Stimulated activated CD4-positive, alpha-beta T cell treated with anti-CD3 and anti-CD28 coated beads, Interleukin-15, amount 100 ng/mL, for 1 hour (primary cell): ENCODE measurements around the gene CLDN10.

Experiments
- DNase-seq, 2 donors: peaks; one replicate each; pipeline ENCODE4 v3.0.0-alpha.2; 2020; ENCODE audit warnings: low read depth in 1 of 2, low spot score in 1 of 2

CLDN10 gene

DNA sequence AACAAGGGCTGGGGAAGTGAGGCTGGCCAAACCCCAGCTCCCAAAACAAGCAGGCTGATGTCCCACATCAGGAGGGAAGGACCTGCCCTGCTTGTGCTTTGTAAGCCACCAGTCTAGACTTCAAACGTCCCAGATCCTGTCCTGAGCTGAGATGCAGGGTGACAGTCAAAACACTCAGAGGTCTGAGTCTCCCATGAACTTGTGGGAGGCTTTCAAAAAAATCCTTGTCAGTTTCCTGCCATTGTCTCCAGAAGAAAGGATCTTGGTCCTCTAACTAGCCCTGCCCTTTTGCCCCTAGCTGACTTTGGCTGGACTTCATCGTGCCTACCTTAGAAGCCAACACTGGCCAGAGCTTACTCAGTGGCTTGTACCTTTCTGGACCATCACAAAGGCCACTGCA is 48.7 kb downstream of the CLDN10 start:
- DNase-seq, result no peak

DNA sequence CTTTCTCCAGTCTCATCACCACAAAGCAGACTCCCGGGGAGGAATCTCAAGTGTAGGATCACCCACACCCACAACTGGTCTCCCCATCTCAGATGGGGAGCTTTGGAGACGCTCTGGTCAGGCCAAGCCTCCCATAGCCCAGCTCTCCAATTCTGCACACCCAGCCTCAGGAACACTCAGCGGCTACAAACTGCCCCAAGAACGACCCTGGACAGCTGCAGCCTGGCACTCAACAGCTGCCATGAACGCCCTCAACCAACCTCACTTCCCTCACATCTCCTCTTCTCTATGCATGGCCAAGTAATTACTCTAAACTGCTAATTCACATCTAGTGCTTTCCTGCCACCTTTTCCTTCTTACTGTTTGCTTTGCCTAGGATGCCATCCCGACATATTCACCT is 49.4 kb downstream of the CLDN10 start:
- no peak for DNase-seq

DNA sequence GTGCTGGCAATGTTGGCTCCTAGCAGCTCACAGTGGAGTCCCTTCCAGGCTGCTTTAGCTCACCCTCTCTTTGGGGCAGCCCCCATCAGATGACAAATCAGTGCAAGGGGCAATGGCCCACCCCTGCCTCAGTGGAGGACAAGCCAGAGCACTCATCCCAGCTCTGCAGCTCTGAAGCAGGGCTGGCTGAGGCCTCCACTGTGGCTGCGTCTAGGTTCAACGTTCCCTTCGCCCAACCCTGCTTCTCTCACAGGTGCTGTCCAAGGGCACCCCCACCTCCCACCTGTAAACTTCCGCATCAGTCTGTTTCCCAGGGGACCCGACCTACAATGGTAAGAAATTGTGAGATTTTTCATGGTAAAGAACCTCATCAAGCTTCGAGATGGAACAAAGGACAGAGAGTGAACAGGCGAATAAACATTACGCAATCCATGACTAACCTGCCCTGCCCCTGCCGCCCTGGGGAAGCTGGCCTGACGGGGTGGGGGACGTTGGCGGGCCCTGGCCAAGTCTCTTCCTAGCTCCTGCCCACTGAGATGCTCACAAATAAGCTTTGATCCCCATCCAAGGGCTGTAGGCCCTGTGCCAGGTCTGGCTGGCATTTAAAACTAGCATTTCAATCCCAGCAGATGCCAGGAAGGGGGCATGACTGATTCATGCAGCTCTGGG is 51.5 kb downstream of the CLDN10 start:
- DNase-seq, result no peak

DNA sequence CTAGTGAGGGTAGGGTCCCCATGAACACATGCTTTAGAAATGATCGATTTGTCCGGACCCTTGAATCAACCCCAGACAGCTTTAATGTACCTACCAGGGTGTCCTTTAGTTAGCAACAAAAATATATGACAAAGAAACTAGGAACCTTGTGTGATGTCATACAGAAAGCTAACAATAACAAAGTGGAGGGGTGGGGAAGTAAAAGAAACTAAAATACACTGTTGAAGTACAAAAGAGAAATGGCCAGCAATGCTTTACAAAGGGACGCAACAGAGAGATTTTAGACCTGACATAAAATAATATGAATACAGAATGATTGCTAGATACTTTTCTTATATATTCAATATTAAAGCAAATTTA is 52.0 kb downstream of the CLDN10 start:
- DNase-seq, result no peak

DNA sequence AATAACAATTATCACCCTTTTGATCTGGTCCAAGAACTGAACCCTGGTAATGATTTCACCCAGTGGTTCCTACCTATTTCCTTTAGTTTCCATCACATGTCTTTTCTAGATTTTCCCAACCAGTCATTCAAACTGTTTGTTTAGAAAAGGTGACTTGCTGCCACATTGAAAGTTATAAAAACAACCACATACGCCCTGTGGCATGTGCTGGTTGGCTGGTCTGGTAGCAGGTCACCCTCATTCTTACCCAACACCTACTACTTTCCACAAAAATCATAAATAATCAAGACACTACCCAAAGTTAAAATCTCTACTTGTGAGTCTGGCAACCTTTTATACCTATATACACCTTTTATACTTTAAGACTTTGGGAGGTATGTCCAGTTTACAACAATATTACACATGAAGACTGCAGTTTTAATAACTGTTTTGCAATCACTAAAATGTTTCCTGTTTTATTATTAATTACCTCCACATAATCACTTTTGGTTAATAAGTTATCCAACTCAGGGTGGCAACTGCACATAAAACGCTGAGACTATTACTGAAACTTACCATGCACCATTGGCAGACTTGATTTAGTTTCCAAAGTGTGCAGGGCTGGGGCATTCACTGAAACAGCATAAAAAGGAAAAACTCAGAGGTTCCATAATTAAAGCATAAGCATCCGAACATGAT is 53.1 kb downstream of the CLDN10 start:
- DNase-seq, result no peak

DNA sequence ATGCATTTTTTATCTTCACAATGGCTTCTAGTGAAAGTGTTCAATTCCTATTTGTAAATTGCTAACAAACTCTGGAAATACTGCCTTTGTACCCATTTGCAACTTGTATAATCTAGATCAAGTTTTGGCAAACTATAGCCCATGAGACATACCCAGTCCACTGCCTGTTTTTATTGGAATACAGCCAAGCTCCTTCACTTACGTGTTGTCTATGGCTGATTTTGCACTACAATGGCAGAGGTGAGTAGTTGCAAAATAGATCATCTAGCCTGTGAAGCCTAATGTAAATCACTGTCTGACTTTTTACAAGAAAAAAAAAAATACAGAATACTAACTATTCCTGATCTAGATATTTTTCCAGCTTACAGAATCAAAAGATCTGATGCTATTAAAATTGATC is 54.8 kb downstream of the CLDN10 start:
- DNase-seq, result no peak

DNA sequence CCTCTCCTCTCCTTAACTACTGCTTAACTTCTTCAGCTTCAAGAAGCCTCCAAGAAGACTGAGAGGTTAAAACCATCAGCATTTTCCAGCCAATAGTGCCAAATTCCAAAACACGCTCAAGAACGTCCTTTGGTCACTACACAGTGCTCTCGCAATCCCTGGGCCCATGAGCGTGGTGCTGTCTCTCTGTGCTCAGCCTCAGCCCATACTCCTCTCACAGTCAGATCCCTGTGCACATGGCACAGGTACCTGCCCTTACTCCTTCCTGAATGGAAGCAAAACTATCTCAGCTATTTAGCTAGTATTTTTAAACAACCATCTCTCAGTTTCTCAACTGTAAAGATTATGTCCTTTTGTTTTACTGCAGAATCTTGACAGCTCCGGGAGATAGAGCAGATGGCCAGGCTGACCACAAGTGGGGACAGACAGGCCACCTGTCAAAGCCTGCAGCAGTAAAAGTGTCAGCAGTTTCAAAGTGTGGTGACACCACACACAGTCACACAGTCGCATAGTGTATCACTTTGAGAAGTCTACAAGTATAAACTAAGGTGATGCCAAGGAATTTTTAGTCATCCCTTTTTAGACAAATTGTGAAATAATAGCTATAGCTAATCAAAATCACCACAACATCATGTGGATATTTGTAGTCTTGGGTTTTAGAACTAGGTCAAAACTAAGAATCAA is 56.3 kb downstream of the CLDN10 start:
- DNase-seq, result no peak

DNA sequence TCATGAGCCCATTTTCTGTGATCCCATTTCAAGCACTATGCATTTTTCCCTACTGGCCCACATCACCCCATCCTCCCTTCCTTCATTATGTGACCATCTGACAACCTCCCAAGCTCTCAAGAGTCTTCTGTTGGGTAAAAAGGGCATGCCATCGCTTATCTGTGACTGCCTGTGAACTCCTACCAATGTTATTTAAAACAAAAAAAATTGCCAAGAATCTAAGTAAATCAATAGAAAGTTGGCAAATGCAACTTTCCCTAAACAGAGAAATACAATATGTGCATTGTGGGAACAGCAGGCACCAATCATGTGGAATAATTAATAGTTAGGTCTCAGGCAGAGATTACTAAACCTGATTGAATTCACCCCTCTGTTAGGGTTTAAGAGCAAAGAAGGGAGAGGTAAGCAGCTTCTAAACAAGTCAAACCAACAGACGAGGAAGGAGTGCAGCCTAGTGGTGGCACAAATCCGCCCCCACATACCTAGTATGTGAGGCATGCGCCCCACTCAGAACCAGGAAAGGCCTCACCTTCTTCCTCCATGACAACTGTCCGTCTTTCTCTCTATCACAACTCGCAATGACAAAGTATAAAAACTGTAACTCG is 62.2 kb downstream of the CLDN10 start:
- no peak for DNase-seq

DNA sequence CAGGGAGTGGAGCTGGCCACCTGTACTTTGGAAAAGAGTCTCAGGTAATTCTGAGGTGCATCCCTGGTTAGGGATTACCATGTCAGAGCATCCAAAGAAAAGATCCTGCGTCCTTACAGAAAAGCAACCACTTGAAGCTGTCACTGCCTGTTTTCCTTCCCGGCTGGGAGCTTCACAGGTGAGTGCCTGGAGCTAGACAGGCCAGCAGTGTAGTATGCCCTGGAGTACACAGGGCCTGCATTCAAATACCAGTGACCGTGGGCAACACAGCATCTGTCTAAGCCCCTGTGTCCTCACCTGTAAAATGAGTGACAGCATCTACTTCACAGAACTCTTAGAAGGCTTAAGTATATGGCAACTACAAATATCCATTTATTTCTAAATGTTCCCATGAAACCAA is 63.0 kb downstream of the CLDN10 start:
- no peak for DNase-seq

DNA sequence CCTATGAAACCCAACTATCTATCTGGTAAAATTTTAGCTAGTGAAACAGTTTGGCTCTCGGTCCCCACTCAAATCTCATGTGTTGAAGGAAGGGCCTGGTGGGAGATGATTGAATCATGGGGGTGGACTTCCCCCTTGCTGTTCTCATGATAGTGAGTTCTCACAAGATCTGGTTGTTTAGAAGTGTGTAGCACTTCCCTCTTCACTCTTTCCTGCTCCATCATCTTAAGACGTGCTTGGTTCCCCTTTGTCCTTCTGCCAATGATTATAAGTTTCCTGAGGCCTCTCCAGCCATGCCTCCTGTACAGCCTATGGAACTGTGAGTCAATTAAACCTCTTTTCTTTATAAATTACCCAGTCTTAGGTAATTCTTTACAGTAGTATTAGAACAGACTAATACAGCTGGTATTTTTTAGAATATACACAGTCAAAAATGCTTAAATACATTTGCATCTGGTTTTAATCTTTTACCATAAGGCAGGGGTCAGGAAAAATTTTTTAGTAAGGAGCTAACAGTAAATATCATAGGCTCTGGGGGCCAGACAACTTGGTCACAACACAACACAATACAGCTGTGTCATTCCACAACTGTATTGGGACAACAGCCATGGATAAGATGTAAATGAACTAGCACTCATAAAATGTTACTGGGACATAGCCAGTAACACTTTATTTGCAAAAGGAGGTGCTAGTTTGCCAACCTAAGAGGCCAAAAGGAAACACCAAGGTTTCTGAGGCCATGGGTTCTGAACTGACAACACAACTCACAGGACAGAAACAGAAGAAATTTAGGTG is 67.7 kb downstream of the CLDN10 start:
- no peak for DNase-seq

DNA sequence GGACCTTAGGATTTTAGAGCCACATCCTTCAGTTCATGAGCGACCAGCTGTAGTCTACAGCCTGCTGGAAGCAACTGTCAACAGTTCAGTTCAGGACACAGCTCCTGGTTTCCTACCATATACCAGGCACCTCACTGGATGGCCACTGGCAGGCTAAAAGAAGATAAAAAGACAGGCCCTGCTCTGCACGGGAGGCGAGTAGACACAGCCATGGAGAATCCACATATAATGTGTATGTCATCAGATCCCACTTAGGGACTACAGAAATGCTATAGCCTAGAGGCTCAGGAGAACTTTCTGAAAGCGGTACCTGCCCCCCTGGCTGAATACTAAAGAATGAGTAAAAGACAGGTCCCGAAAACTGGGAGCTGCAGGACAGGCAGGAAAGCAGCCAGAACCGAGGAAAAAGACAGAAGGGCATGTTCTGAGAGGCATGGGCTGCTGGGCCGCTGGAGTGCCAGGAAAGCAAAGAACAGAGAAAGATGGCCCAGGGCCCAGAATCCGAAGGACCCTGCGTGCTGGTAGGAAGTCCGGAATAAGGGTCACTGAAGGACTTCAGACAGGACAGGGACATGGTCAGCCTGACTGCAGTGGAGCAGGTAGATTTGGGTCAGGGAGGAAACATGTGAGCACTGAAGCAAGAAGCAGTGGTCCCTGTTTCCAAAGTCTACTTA is 68.4 kb downstream of the CLDN10 start:
- no peak for DNase-seq

DNA sequence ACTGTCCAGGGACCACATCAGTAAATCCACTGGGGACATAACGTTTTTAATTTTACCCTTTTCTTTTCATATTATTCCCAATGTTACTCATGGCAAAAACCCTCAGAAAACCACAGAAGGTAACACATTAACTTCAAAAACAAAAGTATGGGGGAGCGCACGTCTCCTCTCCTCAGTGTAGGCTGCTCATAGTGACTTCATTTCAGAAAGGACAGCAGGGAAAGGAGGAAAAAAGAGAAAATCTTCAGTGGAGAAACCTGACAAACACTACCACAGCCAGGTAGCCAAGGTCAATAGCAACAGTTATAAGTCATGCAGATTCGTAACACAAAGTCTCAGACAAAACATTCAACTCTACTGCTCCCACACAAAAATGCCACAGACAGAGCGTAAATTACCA is 70.6 kb downstream of the CLDN10 start:
- no peak for DNase-seq

DNA sequence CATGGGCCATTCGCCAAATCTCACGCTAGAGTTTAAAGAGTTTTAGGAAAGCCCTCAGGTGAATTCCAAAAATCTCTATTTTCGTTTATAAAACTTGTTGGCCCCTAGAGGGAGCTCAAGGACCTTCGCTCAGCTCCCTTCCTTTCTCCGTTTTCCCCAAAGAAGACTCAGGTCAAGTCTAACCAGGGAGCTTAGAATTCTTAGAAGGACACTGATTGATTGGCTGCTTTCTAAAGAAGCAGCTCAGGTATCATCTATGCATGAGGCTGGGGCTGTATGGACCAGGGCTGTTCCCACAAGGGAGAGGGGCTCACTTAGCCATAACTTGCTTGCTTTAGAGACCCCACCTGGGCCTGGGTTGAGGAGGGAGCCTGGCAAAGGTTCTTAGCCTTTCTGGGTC is 71.5 kb downstream of the CLDN10 start:
- DNase-seq, result no peak

DNA sequence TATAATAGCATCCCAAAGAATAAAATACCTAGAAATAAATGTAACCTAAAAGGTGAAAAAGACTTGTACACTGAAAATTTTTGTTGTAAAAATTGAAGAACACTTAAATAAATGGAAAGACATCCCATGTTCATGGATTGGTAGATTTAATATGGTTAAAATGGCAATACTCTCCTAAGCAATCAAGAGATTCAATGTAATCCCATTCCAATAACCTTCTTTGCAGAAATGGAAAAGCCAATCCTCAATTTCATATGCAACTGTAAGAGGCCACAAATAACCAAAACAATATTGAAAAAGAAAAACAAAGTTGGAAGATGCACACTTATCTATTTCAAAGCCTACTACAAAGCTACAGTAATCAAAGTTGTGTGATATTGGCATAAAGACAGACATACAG is 74.2 kb downstream of the CLDN10 start:
- no peak for DNase-seq

DNA sequence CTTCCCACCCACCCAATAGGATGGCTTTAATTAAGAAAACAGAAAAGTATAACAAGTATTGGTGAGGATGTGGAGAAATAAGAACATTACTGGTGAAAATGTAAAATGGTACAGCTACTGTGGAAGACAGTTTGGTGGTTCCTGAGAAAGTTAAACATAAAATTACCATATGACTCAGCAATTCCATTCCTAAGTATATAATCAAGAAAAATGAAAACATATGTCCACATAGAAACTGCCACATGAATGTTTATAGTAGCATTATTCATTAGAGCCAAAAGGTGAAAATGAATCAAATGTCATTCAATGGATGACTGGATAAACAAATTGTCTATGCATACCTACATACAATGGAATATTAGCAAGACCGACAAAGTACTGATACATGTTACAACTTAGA is 75.1 kb downstream of the CLDN10 start:
- DNase-seq, result no peak

DNA sequence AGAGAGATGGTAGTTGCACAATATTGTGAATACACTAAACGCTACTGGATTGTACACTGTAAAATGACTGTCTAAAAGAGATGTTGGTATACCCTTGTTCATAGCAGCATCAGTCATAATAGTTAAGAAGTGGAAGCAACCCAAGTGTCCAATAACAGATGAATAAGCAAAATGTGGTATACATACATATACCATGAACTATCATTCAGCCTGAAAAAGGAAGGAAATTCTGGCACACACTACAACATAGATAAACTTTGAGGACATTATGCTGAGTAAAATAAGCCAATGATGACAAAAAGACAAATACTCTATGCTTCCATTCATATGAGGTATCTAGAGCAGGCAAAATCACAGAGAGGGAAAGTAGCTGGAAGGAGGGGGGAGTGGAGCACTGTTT is 76.0 kb downstream of the CLDN10 start:
- DNase-seq, result no peak

DNA sequence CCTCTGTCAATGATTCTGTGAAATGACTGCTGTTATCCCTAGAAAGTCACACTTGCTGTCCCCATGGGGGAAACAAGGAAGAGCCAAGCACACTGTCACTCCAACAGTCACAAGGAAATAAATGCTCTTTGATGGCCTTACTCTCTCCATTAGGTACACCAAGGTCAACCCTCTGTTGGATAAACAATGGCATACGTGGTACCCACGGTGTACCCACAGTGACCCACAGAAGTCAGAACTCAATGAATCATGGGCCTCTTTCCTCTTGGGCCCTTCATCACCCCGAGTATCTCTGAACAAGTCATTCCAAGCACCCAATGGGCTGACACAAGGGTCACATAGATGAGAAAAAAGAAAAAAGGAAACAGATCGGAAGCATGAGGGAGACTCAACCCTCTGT is 76.6 kb downstream of the CLDN10 start:
- DNase-seq, result no peak
